Raji (cell line): ENCODE results near the gene RHBDD1.

ENCODE experiments used
- POLR2A ChIP-seq: IDR thresholded peaks from 2 replicates; pipeline ENCODE4 v1.6.1; 2011; ENCODE audit warnings: low read depth, low read length, control low read depth; ENCODE audit not compliant: insufficient read depth

The RHBDD1 gene

GRCh38 chr2:227043981-227044380, 208.1 kb downstream of the RHBDD1 start:
- no peak for TF ChIP-seq POLR2A
